Measurements from ENCODE around the gene KRT7. TPM values are rescaled to one million over a fixed set of nuclear protein-coding genes. Genes with fewer than 3 reads are reported as not detected.

The KRT7 gene
- total RNA-seq, 1 experiment from 2014 or later = 10.0 TPM

GRCh38 chr12:52191841-52192791, 40.9 kb upstream of the KRT7 start, which contains the start of gene KRT80:
KRT80 (minus strand) TSS chr12:52192014; CDS start chr12:52191902, 112 bp downstream.
- no peak within 1 kb of the TSS for H4K5ac ChIP-seq (ENCODE audit: insufficient read length, low read depth, low read length)
- no peak within 1 kb of the TSS for H3K27ac ChIP-seq (ENCODE audit: insufficient read length, low read depth, low read length)
- H2BK12ac ChIP-seq (ENCODE audit: insufficient read length, low read depth, low read length) = no peak within 1 kb of the TSS
- no peak within 1 kb of the TSS for H2BK120ac ChIP-seq (ENCODE audit: low read depth, low read length, poor library complexity, severe bottlenecking)
- no peak within 1 kb of the TSS for H2BK20ac ChIP-seq (ENCODE audit: low read depth, low read length, poor library complexity, severe bottlenecking)
- no peak within 1 kb of the TSS for H2AK5ac ChIP-seq (ENCODE audit: insufficient read length, low read length)
- H3K23me2 ChIP-seq (ENCODE audit: insufficient read length, low read depth, low read length, poor library complexity, severe bottlenecking) = no peaks in the 10 kb centered on the region
- H4K8ac ChIP-seq (replicated peaks; ENCODE audit: insufficient read length, low read depth, low read length) = no peak within 1 kb of the TSS
- H3K9ac ChIP-seq (ENCODE audit: extremely low read depth, insufficient read length, low read length) = no peak within 1 kb of the TSS
- H4K91ac ChIP-seq (ENCODE audit: insufficient read length, low read depth, low read length) = no peak within 1 kb of the TSS
- H2AFZ ChIP-seq (ENCODE audit: low read length) = no peak within 1 kb of the TSS
- H3K14ac ChIP-seq (ENCODE audit: insufficient read depth, low read length) = no peak within 1 kb of the TSS; the same call in 1 of the 2 replicates
- Mint-ChIP-seq H3K27ac (peak within 1 kb of the TSS in 1 of 3 experiments; percentile 74; a peak in 1 of 7 replicates), H3K36me3 (ENCODE audit: insufficient read depth in 1 of 3, low read depth in 3 of 3) (no peaks in the 10 kb centered on the region), H3K4me1 (peaks cover 6 to 52% of the 10 kb centered on the region in 2 experiments), H3K9me3 (no peaks in the 10 kb centered on the region), H3K4me3 (no peak within 1 kb of the TSS), H3K27me3 (ENCODE audit: low read depth) (peaks cover 1% of the 10 kb centered on the region)
- no peaks in the 10 kb centered on the region for H3K79me1 ChIP-seq (ENCODE audit: insufficient read depth, low read depth, low read length, poor library complexity, severe bottlenecking)
- no CpG with 5 or more reads among the region's 20 CpGs for WGBS (ENCODE audit: extremely low coverage, insufficient read length, low lambda C conversion rate)
- no peak within 1 kb of the TSS for H3K56ac ChIP-seq (ENCODE audit: insufficient read length, low read depth, low read length)
- H3K27me3 ChIP-seq (ENCODE audit: insufficient read depth, low read length) = no peaks in the 10 kb centered on the region
- H3K4me1 ChIP-seq (ENCODE audit: insufficient read depth, low read length) = no peaks in the 10 kb centered on the region
- no peaks in the 10 kb centered on the region for H3K9me3 ChIP-seq (ENCODE audit: control insufficient read depth, low read depth, low read length)
- no peak within 1 kb of the TSS for H2BK15ac ChIP-seq (ENCODE audit: low read depth, low read length)
- no peak within 1 kb of the TSS for H3K23ac ChIP-seq (ENCODE audit: insufficient read length, low read depth, low read length)
- no peak within 1 kb of the TSS for H3K4ac ChIP-seq (ENCODE audit: low read depth, low read length)
- no peak for DNase-seq
- H4K20me1 ChIP-seq (ENCODE audit: control insufficient read depth, insufficient read depth, insufficient read length) = no peaks in the 10 kb centered on the region
- no peak within 1 kb of the TSS for H2BK5ac ChIP-seq (ENCODE audit: insufficient read length, low read length)
- no peak within 1 kb of the TSS for H3T11ph ChIP-seq (ENCODE audit: low read length)
- no peaks in the 10 kb centered on the region for H3K79me2 ChIP-seq (ENCODE audit: insufficient read depth, low read length)
- H3K4me2 ChIP-seq (ENCODE audit: insufficient read depth, insufficient read length, low read length) = no peak within 1 kb of the TSS
- TF ChIP-seq, protein P1, sequence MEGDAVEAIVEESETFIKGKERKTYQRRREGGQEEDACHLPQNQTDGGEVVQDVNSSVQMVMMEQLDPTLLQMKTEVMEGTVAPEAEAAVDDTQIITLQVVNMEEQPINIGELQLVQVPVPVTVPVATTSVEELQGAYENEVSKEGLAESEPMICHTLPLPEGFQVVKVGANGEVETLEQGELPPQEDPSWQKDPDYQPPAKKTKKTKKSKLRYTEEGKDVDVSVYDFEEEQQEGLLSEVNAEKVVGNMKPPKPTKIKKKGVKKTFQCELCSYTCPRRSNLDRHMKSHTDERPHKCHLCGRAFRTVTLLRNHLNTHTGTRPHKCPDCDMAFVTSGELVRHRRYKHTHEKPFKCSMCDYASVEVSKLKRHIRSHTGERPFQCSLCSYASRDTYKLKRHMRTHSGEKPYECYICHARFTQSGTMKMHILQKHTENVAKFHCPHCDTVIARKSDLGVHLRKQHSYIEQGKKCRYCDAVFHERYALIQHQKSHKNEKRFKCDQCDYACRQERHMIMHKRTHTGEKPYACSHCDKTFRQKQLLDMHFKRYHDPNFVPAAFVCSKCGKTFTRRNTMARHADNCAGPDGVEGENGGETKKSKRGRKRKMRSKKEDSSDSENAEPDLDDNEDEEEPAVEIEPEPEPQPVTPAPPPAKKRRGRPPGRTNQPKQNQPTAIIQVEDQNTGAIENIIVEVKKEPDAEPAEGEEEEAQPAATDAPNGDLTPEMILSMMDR (conservative IDR thresholded peaks at IDR 0.05) = no peak
- no peak within 1 kb of the TSS for H3K18ac ChIP-seq (ENCODE audit: insufficient read length, low read depth, low read length)
